Measurements from ENCODE around the gene ALG1L2. TPM values are rescaled to one million over a fixed set of nuclear protein-coding genes. Genes with fewer than 3 reads are reported as not detected.
A peak's percentile ranks its signal among the peaks of the same experiment; 100 is the strongest.
"Not testable (repeated sequence)": the region's sequence is repeated elsewhere in the genome, so short reads cannot be mapped to it uniquely, and the experiment has no call there.

ALG1L2 gene
- total RNA-seq, 1 experiment from 2014 or later, result not detected

- H3K4me1 ChIP-seq (ENCODE audit: insufficient read depth, low read length, poor library complexity, severe bottlenecking); H3K9me3 ChIP-seq (ENCODE audit: low read depth, low read length, poor library complexity, severe bottlenecking); DNase-seq (ENCODE audit: low spot score); H3K27ac ChIP-seq (ENCODE audit: low read depth, low read length, poor library complexity, severe bottlenecking); POLR2A ChIA-PET (ENCODE audit: low non-redundant PET); H3K36me3 ChIP-seq (ENCODE audit: insufficient read depth, low read length, poor library complexity, severe bottlenecking); H3K4me3 ChIP-seq (ENCODE audit: low read depth, low read length, poor library complexity, severe bottlenecking); CTCF ChIA-PET; BruUV-seq (replicated peaks); H3K27me3 ChIP-seq (replicated peaks; ENCODE audit: insufficient read depth, low read depth, low read length, poor library complexity); intact Hi-C loops (cut with micrococcal nuclease; ENCODE audit: unreplicated experiment): not testable (repeated sequence)
Measured at GRCh38 chr3:130138992-130139391, 57.4 kb downstream of the ALG1L2 start.

DNA sequence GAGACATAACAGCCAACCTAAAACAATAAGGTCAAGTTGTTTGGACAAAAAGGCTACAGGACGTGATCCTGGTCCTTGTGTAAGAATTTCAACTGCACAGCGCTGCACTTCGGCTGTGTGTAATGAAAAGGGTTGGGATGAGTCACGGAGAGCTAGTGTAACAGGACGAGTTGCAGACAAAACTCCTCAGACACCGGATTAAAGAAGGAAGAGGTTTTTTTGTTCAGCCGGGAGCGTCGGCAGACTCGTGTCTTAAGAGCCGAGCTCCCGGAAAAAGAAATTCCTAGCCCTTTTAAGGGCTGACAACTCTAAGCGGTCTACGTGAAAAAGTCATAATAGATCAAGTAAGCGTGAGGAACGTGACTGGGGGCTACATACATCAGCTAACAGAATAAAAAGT, 59.1 kb downstream of the ALG1L2 start:
- H3K36me3 ChIP-seq (ENCODE audit: insufficient read depth, low read length, poor library complexity, severe bottlenecking); intact Hi-C loops (cut with micrococcal nuclease; ENCODE audit: unreplicated experiment); CTCF ChIA-PET; BruUV-seq (replicated peaks); POLR2A ChIA-PET (ENCODE audit: low non-redundant PET); H3K9me3 ChIP-seq (ENCODE audit: low read depth, low read length, poor library complexity, severe bottlenecking); H3K27me3 ChIP-seq (replicated peaks; ENCODE audit: insufficient read depth, low read depth, low read length, poor library complexity); DNase-seq (ENCODE audit: low spot score); H3K4me3 ChIP-seq (ENCODE audit: low read depth, low read length, poor library complexity, severe bottlenecking); H3K4me1 ChIP-seq (ENCODE audit: insufficient read depth, low read length, poor library complexity, severe bottlenecking); H3K27ac ChIP-seq (ENCODE audit: low read depth, low read length, poor library complexity, severe bottlenecking): not testable (repeated sequence)

DNA sequence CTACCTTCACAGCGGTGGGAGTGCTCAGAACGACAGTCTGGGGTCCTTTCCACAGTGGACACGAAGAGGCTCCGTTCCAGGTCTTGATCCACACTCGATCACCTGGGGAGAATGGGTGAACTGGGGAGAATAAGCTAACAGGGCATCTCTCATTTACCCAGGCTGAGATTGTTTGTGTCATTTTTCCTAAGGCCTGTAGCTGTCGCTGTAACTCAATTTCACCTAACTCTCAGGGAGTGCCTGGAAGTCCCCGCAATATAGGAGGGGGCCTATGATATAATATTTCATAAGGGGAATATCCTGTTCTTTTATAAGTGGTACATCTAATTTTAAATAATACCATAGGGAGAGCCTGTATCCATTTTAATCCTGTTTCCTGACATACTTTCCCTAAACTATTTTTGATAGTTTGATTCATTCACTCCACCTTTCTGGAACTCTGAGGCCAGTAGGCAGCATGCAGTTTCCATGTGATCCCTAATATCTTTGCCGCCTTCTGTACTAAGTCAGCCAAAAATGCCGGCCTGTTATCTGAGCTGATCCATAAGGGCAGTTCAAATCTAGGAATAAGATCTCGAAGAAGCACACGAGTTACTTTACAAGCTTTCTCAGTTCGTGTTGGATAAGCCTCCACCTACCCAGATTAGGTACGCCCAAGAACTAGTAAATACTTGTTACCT, 62.2 kb downstream of the ALG1L2 start:
- H3K9me3 ChIP-seq (ENCODE audit: low read depth, low read length, poor library complexity, severe bottlenecking); CTCF ChIA-PET; H3K4me1 ChIP-seq (ENCODE audit: insufficient read depth, low read length, poor library complexity, severe bottlenecking); H3K27ac ChIP-seq (ENCODE audit: low read depth, low read length, poor library complexity, severe bottlenecking); H3K27me3 ChIP-seq (replicated peaks; ENCODE audit: insufficient read depth, low read depth, low read length, poor library complexity); H3K4me3 ChIP-seq (ENCODE audit: low read depth, low read length, poor library complexity, severe bottlenecking); intact Hi-C loops (cut with micrococcal nuclease; ENCODE audit: unreplicated experiment); DNase-seq (ENCODE audit: low spot score); BruUV-seq (replicated peaks); POLR2A ChIA-PET (ENCODE audit: low non-redundant PET); H3K36me3 ChIP-seq (ENCODE audit: insufficient read depth, low read length, poor library complexity, severe bottlenecking): not testable (repeated sequence)
- peak; percentile 29; the same call in 1 of the 2 replicates for TF ChIP-seq CTCF (conservative IDR thresholded peaks at IDR 0.05; ENCODE audit: low read depth, low read length)

DNA sequence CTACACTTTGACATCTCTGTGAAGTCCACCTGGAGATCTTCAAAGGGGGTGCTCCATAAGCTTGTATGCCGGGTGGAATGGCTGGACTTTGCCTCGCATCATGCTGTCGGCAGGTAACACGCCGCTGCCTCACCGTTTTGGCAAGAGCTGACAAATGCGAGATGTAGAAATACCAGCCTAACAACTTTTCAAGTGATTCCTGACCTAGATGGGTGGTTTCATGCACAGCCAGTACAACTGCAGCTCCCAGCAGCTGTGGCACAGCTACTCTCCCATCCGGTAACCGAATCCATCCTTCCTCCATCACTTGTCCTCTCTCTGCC, 62.7 kb downstream of the ALG1L2 start:
- H3K36me3 ChIP-seq (ENCODE audit: insufficient read depth, low read length, poor library complexity, severe bottlenecking); CTCF ChIA-PET; H3K27ac ChIP-seq (ENCODE audit: low read depth, low read length, poor library complexity, severe bottlenecking); H3K4me3 ChIP-seq (ENCODE audit: low read depth, low read length, poor library complexity, severe bottlenecking); H3K4me1 ChIP-seq (ENCODE audit: insufficient read depth, low read length, poor library complexity, severe bottlenecking); H3K9me3 ChIP-seq (ENCODE audit: low read depth, low read length, poor library complexity, severe bottlenecking); H3K27me3 ChIP-seq (replicated peaks; ENCODE audit: insufficient read depth, low read depth, low read length, poor library complexity); DNase-seq (ENCODE audit: low spot score); intact Hi-C loops (cut with micrococcal nuclease; ENCODE audit: unreplicated experiment); BruUV-seq (replicated peaks); POLR2A ChIA-PET (ENCODE audit: low non-redundant PET): not testable (repeated sequence)

GRCh38 chr3:130145456-130145855, 63.8 kb downstream of the ALG1L2 start:
- H3K36me3 ChIP-seq (ENCODE audit: insufficient read depth, low read length, poor library complexity, severe bottlenecking); DNase-seq (ENCODE audit: low spot score); H3K27me3 ChIP-seq (replicated peaks; ENCODE audit: insufficient read depth, low read depth, low read length, poor library complexity); BruUV-seq (replicated peaks); H3K9me3 ChIP-seq (ENCODE audit: low read depth, low read length, poor library complexity, severe bottlenecking); H3K27ac ChIP-seq (ENCODE audit: low read depth, low read length, poor library complexity, severe bottlenecking); H3K4me1 ChIP-seq (ENCODE audit: insufficient read depth, low read length, poor library complexity, severe bottlenecking); H3K4me3 ChIP-seq (ENCODE audit: low read depth, low read length, poor library complexity, severe bottlenecking); POLR2A ChIA-PET (ENCODE audit: low non-redundant PET); intact Hi-C loops (cut with micrococcal nuclease; ENCODE audit: unreplicated experiment): not testable (repeated sequence)
- CTCF ChIA-PET, result interaction anchor here (0.6 kb wide), 1 partner anchor 572 kb away, joined by 3 read pairs; no protein-coding TSS in a partner anchor

DNA sequence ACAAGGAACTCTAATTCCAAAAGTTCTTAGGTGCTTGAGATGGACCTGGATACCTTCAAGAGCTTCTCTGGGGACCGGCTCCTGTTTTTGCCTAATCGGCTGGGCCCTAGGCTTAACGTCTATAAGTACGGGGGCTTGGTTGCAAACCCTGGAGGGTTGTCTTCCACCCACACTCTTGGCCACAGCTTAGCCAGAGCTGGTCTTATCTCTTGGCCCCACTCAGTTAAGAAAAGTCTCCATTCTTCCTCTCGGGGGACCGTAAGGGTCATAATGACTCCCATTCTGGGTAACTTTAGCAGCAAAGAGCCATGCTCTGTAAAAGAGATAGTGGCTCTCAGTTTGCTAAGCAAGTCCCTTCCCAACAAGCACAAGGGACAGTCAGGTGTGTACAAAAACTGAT, 64.8 kb downstream of the ALG1L2 start:
- CTCF ChIA-PET; H3K4me1 ChIP-seq (ENCODE audit: insufficient read depth, low read length, poor library complexity, severe bottlenecking); H3K27me3 ChIP-seq (replicated peaks; ENCODE audit: insufficient read depth, low read depth, low read length, poor library complexity): not testable (repeated sequence)

More for the DNA sequence above, 64.8 kb downstream of the ALG1L2 start:
- H3K4me3 ChIP-seq (ENCODE audit: low read depth, low read length, poor library complexity, severe bottlenecking); POLR2A ChIA-PET (ENCODE audit: low non-redundant PET); intact Hi-C loops (cut with micrococcal nuclease; ENCODE audit: unreplicated experiment); DNase-seq (ENCODE audit: low spot score); BruUV-seq (replicated peaks); H3K27ac ChIP-seq (ENCODE audit: low read depth, low read length, poor library complexity, severe bottlenecking); H3K9me3 ChIP-seq (ENCODE audit: low read depth, low read length, poor library complexity, severe bottlenecking); H3K36me3 ChIP-seq (ENCODE audit: insufficient read depth, low read length, poor library complexity, severe bottlenecking): not testable (repeated sequence)

Data from A673 (cell line).